Gastrocnemius medialis (tissue), 4 donors: ENCODE measurements around the gene NKTR.

Source experiments
- POLR2A ChIP-seq, 2 donors: fragments of 450-650 bp; IDR thresholded peaks; one replicate each; pipeline ENCODE4 v1.6.1; 2017; ENCODE audit warnings: antibody characterized with exemption in 2 of 2, mild to moderate bottlenecking in 2 of 2, moderate library complexity in 2 of 2
- TF ChIP-seq, protein P1 (sequence below), 5 experiments: fragments of 450-650 bp in 3 of 5; fragments of 200-600 bp in 2 of 5; sonication (generic) in 2 of 5; IDR thresholded peaks in 4 of 5; conservative IDR thresholded peaks in 1 of 5; 1 replicate in 4 of 5; 2 replicates in 1 of 5; pipeline ENCODE4 v1.5.1; 2016 to 2019; ENCODE audit warnings: antibody characterized with exemption in 5 of 5, mild to moderate bottlenecking in 3 of 5, moderate library complexity in 3 of 5

GRCh38 chr3:42662037-42662812 is 61.7 kb downstream of the NKTR start:
- TF ChIP-seq, protein P1, sequence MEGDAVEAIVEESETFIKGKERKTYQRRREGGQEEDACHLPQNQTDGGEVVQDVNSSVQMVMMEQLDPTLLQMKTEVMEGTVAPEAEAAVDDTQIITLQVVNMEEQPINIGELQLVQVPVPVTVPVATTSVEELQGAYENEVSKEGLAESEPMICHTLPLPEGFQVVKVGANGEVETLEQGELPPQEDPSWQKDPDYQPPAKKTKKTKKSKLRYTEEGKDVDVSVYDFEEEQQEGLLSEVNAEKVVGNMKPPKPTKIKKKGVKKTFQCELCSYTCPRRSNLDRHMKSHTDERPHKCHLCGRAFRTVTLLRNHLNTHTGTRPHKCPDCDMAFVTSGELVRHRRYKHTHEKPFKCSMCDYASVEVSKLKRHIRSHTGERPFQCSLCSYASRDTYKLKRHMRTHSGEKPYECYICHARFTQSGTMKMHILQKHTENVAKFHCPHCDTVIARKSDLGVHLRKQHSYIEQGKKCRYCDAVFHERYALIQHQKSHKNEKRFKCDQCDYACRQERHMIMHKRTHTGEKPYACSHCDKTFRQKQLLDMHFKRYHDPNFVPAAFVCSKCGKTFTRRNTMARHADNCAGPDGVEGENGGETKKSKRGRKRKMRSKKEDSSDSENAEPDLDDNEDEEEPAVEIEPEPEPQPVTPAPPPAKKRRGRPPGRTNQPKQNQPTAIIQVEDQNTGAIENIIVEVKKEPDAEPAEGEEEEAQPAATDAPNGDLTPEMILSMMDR (IDR thresholded peaks at IDR 0.05 in 4 of 5, conservative IDR thresholded peaks at IDR 0.05 in 1 of 5) = no peak
- TF ChIP-seq POLR2A (IDR thresholded peaks at IDR 0.05) = no peak
